KOPT-K1 (cell line): ENCODE measurements around the gene INAVA.

ENCODE experiments used
- H3K27ac ChIP-seq: fragments of 200-600 bp; sonication (generic); 2 replicates; pipeline ENCODE4 v1.5.1; 2016; ENCODE audit warnings: antibody characterized with exemption, mild to moderate bottlenecking, low read depth, low read length; ENCODE audit not compliant: poor library complexity, severe bottlenecking
- H3K36me3 ChIP-seq: fragments of 200-600 bp; sonication (generic); 2 replicates; pipeline ENCODE4 v1.5.1; 2017; ENCODE audit warnings: antibody characterized with exemption, mild to moderate bottlenecking, low read length, moderate library complexity; ENCODE audit not compliant: insufficient read depth
- H3K9me3 ChIP-seq: fragments of 200-600 bp; sonication (generic); 2 replicates; pipeline ENCODE4 v1.5.1; 2017; ENCODE audit warnings: antibody characterized with exemption, low read length, mild to moderate bottlenecking; ENCODE audit not compliant: insufficient read depth, poor library complexity, severe bottlenecking

The INAVA gene

GRCh38 chr1:200872446-200873115 is 22.1 kb upstream of the INAVA start, which contains the start of gene GPR25:
TSS of gene GPR25 (plus strand) at chr1:200872981. CDS start at chr1:200873038, 57 bp downstream.
- H3K9me3 ChIP-seq = no peaks in the 10 kb centered on the region
- no peak within 1 kb of the TSS for H3K27ac ChIP-seq
- H3K36me3 ChIP-seq = no peaks in the 10 kb centered on the region

- Histone ChIP-seq H3K9me3 (no peaks in the 10 kb centered on the region), H3K27ac (no peak overlapping the region)
Measured at GRCh38 chr1:200873116-200873670, 21.5 kb upstream of the INAVA start.

GRCh38 chr1:200873671-200874397 is 20.9 kb upstream of the INAVA start:
- H3K9me3 ChIP-seq = no peaks in the 10 kb centered on the region
- H3K36me3 ChIP-seq = no peaks in the 10 kb centered on the region
- H3K27ac ChIP-seq = no peak overlapping the region

More at GRCh38 chr1:200873116-200873670, 21.5 kb upstream of the INAVA start:
- H3K36me3 ChIP-seq = no peaks in the 10 kb centered on the region

- no peak overlapping the region for H3K27ac ChIP-seq
- no peaks in the 10 kb centered on the region for H3K9me3 ChIP-seq
- no peaks in the 10 kb centered on the region for H3K36me3 ChIP-seq
Measured at GRCh38 chr1:200874694-200875093, 20.0 kb upstream of the INAVA start.

GRCh38 chr1:200875416-200875815 is 19.3 kb upstream of the INAVA start:
- Histone ChIP-seq H3K27ac (no peak overlapping the region), H3K9me3 (no peaks in the 10 kb centered on the region), H3K36me3 (no peaks in the 10 kb centered on the region)

- Histone ChIP-seq H3K27ac (no peak overlapping the region), H3K9me3 (no peaks in the 10 kb centered on the region), H3K36me3 (no peaks in the 10 kb centered on the region)
Measured at GRCh38 chr1:200877010-200877409, 17.7 kb upstream of the INAVA start.

- no peaks in the 10 kb centered on the region for H3K36me3 ChIP-seq
- H3K9me3 ChIP-seq = no peaks in the 10 kb centered on the region
- peak overlapping the region; percentile 27 for H3K27ac ChIP-seq
Measured at GRCh38 chr1:200877839-200878551, 16.7 kb upstream of the INAVA start.

GRCh38 chr1:200880212-200880611 is 14.5 kb upstream of the INAVA start:
- H3K27ac ChIP-seq = peak overlapping the region; percentile 18
- H3K9me3 ChIP-seq = no peaks in the 10 kb centered on the region
- no peaks in the 10 kb centered on the region for H3K36me3 ChIP-seq

GRCh38 chr1:200883118-200883517 is 11.6 kb upstream of the INAVA start:
- Histone ChIP-seq H3K36me3 (no peaks in the 10 kb centered on the region), H3K9me3 (no peaks in the 10 kb centered on the region), H3K27ac (no peak overlapping the region)

GRCh38 chr1:200885623-200886402 is 8.9 kb upstream of the INAVA start:
- H3K27ac ChIP-seq = peak overlapping the region; percentile 46
- no peaks in the 10 kb centered on the region for H3K9me3 ChIP-seq
- no peaks in the 10 kb centered on the region for H3K36me3 ChIP-seq

GRCh38 chr1:200886594-200886993 is 8.1 kb upstream of the INAVA start:
- no peaks in the 10 kb centered on the region for H3K36me3 ChIP-seq
- H3K9me3 ChIP-seq = no peaks in the 10 kb centered on the region
- H3K27ac ChIP-seq = peak overlapping the region; percentile 87

GRCh38 chr1:200887036-200887435 is 7.7 kb upstream of the INAVA start:
- H3K36me3 ChIP-seq = no peaks in the 10 kb centered on the region
- peak overlapping the region; percentile 87 for H3K27ac ChIP-seq
- H3K9me3 ChIP-seq = no peaks in the 10 kb centered on the region

GRCh38 chr1:200887772-200888348 is 6.8 kb upstream of the INAVA start:
- no peaks in the 10 kb centered on the region for H3K36me3 ChIP-seq
- peak overlapping the region; percentile 87 for H3K27ac ChIP-seq
- no peaks in the 10 kb centered on the region for H3K9me3 ChIP-seq

- Histone ChIP-seq H3K36me3 (no peaks in the 10 kb centered on the region), H3K27ac (peak overlapping the region; percentile 87), H3K9me3 (no peaks in the 10 kb centered on the region)
Measured at GRCh38 chr1:200888349-200888838, 6.3 kb upstream of the INAVA start.
